ENCODE measurements around the gene NDUFS1.
"Not testable (repeated sequence)": the region's sequence is repeated elsewhere in the genome, so short reads cannot be mapped to it uniquely, and the experiment has no call there.

The NDUFS1 gene

DNA sequence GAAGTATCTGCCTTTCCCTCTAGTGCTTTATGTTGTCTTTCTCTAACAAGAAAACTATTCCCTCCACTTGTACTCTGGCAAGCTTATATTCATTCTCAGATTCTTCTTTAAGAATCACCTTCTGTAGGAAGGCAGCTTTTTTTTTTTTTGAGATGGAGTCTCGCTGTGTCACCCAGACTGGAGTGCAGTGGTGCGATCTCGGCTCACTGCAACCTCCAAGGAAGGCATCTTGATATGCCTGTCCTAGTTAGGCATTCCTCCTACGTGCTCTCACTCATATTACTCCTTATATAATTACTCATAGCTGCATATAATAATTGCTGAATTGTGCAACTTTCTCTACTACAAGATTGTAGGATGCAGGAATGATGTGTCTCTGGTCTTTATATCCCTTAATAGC, 15.8 kb downstream of the NDUFS1 start:
- no peak for TF ChIP-seq ZFX (IDR thresholded peaks at IDR 0.05)
- TF ChIP-seq, protein P1, sequence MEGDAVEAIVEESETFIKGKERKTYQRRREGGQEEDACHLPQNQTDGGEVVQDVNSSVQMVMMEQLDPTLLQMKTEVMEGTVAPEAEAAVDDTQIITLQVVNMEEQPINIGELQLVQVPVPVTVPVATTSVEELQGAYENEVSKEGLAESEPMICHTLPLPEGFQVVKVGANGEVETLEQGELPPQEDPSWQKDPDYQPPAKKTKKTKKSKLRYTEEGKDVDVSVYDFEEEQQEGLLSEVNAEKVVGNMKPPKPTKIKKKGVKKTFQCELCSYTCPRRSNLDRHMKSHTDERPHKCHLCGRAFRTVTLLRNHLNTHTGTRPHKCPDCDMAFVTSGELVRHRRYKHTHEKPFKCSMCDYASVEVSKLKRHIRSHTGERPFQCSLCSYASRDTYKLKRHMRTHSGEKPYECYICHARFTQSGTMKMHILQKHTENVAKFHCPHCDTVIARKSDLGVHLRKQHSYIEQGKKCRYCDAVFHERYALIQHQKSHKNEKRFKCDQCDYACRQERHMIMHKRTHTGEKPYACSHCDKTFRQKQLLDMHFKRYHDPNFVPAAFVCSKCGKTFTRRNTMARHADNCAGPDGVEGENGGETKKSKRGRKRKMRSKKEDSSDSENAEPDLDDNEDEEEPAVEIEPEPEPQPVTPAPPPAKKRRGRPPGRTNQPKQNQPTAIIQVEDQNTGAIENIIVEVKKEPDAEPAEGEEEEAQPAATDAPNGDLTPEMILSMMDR (conservative IDR thresholded peaks at IDR 0.05), result no peak
- no peak overlapping the region for H3K27ac ChIP-seq

DNA sequence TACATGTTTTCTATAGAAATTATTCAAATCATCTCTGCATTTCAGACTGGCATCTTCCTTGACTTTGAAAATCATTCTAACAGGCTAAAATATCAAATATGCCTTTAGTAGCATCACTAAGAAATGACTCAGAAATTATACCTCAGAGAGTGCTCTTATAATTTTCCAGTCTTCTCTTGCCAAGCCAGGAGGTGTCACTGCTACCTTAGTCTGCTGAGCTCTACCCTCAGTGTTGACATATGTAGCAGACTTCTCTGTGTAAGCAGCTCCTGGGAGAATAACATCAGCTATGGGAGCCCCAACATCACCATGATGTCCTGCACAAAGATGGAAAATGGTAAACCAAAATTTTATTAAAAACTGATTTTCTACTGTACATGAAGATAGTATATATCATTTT, 31.6 kb downstream of the NDUFS1 start:
- no peak overlapping the region for H3K27ac ChIP-seq
- TF ChIP-seq, protein P1 (conservative IDR thresholded peaks at IDR 0.05), result no peak
- no peak for TF ChIP-seq ZFX (IDR thresholded peaks at IDR 0.05)

DNA sequence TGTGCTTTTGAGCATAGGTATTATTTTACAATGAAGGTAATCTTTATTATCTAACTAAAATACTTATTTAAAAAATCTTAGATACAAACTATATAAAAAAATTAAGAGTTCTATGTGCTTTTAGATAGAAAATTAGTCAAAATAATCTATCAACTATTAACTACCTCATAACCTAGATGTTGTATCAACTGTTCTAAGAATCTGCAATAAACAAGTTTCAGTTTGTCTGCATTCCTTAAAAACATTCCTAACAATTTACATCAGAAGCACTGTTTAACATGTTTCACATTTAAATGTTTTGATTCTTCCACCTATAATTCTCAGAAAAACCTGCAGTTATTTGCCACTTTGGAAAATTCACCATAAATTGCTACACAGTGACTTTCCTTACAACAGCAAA, 33.3 kb downstream of the NDUFS1 start:
- TF ChIP-seq, protein P1 (conservative IDR thresholded peaks at IDR 0.05), result no peak
- TF ChIP-seq ZFX (IDR thresholded peaks at IDR 0.05), result no peak
- H3K27ac ChIP-seq, result no peak overlapping the region

DNA sequence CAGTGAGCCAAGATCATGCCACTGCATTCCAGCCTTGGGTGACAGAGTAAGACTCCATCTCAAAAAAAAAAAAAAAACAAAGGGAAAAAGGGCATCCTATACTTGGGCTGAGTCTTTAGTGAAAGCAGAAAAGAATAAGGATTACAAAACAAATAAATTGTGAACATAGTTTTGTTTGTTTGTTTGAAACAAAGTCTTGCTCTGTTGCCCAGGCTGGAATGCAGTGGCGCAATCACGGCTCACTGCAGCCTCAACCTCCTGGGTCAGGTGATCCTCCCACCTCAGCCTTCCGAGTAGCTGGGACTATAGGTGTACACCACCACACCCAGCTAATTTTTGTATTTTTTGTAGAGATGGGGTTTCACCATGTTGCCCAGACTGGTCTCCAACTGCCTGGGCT, 36.7 kb downstream of the NDUFS1 start:
- H3K27ac ChIP-seq, result not testable (repeated sequence)

DNA sequence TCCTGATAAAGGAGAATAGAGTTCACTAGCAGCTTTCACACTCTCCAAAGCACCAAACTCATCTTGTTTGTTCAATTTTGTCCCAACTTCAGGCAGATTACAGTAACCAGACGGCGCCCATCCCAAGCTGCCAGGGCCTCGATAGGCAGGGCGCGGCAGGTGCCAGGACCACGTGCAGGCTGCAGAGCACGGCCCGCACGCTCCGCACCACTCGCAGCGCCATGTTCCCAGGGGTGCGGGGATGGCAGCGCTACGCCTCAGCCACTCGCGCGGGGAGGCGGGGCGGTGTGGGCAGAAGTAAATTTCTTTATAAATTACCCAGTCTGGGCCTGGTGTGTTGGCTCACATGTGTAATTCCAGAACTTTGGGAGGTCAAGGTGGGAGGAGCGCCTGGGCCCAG, 43.0 kb downstream of the NDUFS1 start:
- TF ChIP-seq ZFX (IDR thresholded peaks at IDR 0.05), result no peak
- TF ChIP-seq, protein P1 (conservative IDR thresholded peaks at IDR 0.05), result no peak
- H3K27ac ChIP-seq, result no peak overlapping the region

DNA sequence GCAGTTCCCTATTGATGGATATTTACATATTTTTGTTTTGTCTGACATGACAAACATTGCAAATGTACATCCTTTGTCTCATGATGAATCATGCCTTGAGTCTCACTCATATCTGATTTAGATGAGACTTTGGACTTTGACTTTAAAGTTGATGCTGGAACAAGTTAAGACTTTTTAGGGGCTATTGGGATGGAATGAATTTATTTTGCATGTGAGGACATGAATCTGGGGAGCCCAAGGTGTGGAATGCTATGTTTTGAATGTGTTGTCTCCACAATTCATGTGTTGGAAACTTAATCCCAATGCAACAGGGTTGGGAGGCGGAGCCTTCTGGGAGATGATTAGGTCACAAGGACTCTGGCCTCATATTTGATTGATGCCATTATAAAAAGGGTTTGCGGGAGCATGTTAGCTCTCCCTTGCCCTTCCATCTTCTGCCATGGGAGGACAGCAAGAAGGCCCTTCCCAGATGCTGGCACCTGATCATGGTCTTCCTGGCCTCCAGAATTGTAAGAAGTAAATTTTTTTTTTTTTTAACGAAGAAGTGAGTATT, 44.1 kb downstream of the NDUFS1 start:
- TF ChIP-seq, protein P1 (conservative IDR thresholded peaks at IDR 0.05), result no peak
- no peak for TF ChIP-seq ZFX (IDR thresholded peaks at IDR 0.05)
- no peak overlapping the region for H3K27ac ChIP-seq

DNA sequence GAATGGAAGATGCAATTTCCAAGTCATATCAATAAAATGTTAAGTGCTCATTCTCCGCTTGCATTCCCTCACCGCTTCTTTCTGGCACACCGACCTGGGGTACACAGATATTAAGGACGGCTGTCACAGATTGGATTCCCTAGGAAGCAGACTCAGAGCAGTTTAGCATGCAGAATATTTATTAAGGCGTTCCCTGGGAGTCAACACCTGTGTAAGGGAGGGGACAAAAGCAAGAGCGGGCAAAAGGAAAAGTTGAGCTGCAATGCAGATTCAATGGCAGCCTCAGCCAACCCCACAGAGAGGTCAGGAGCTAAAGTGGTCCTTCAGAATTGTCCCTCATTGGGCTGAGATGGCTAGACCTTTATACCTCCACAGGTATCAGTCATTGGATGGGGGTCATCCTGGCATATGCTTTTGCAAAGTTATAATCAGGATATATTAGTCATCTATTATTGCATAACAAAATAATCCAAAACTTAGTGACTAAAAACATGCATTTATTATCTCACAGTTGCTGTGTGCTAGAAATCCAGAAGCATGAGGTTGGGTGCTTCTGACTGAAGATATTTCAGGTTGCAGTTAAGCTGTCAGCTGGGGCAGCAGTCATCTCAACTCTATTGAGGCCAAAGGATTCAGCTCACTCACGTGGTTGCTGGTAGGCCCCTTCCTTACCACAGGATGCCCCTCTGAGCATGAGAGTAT, 46.2 kb downstream of the NDUFS1 start:
- TF ChIP-seq, protein P1 (conservative IDR thresholded peaks at IDR 0.05), result no peak
- no peak for TF ChIP-seq ZFX (IDR thresholded peaks at IDR 0.05)
- no peak overlapping the region for H3K27ac ChIP-seq

DNA sequence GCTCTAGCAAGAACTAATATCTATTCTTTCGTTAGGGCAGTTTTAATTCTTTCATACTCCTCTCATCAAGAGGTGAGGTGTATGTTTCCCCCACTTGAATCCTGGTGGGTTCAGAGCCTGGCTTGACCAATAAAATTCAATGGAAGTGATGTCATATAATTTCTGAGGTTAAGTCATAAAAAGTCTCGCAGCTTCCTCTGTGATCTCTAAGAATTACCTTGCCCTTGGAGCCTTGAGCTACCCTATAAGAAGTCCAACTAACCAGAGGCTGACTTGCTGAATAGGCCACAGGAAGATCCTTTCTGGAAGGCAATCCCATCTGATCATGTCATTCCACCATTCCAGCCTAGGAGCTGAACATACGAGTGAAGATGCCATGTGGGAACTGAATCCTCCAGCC, 47.1 kb downstream of the NDUFS1 start:
- H3K27ac ChIP-seq, result no peak overlapping the region
- no peak for TF ChIP-seq ZFX (IDR thresholded peaks at IDR 0.05)
- TF ChIP-seq, protein P1 (conservative IDR thresholded peaks at IDR 0.05), result no peak

All from C4-2B (cell line).